Measurements from ENCODE around the gene CFAP52.

- TF ChIP-seq, protein P1, sequence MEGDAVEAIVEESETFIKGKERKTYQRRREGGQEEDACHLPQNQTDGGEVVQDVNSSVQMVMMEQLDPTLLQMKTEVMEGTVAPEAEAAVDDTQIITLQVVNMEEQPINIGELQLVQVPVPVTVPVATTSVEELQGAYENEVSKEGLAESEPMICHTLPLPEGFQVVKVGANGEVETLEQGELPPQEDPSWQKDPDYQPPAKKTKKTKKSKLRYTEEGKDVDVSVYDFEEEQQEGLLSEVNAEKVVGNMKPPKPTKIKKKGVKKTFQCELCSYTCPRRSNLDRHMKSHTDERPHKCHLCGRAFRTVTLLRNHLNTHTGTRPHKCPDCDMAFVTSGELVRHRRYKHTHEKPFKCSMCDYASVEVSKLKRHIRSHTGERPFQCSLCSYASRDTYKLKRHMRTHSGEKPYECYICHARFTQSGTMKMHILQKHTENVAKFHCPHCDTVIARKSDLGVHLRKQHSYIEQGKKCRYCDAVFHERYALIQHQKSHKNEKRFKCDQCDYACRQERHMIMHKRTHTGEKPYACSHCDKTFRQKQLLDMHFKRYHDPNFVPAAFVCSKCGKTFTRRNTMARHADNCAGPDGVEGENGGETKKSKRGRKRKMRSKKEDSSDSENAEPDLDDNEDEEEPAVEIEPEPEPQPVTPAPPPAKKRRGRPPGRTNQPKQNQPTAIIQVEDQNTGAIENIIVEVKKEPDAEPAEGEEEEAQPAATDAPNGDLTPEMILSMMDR (IDR thresholded peaks at IDR 0.05 in 2 of 3, conservative IDR thresholded peaks at IDR 0.05 in 1 of 3; ENCODE audit: borderline replicate concordance in 1 of 3, insufficient read depth in 1 of 3, low read depth in 2 of 3, low read length in 2 of 3), result peak in 2 of 3 experiments; percentile 26 to 28; a peak in 3 of 6 replicates
- TF ChIP-seq POLR2AphosphoS5 (IDR thresholded peaks at IDR 0.05; ENCODE audit: low read depth, low read length) (no peak), MAX (IDR thresholded peaks at IDR 0.05) (no peak), CEBPB (IDR thresholded peaks at IDR 0.05; ENCODE audit: low read depth) (no peak), RAD21 (IDR thresholded peaks at IDR 0.05; ENCODE audit: low read depth) (peak; percentile 43), ELF1 (IDR thresholded peaks at IDR 0.05; ENCODE audit: borderline replicate concordance, low read depth) (no peak), EZH2 (IDR thresholded peaks at IDR 0.05) (no peak), TCF7L2 (IDR thresholded peaks at IDR 0.05; ENCODE audit: borderline replicate concordance, extremely low read depth, insufficient read depth, insufficient read length) (no peak)
These were observed 52.1 kb downstream of the CFAP52 start for GRCh38 chr17:9628509-9628908.
